H9 (cell line): Measurements from ENCODE around the gene HMOX1. TPM values are rescaled to one million over a fixed set of nuclear protein-coding genes. Genes with fewer than 3 reads are reported as not detected.

Experiments used
- DNase-seq: peaks from one replicate; pipeline ENCODE4 v3.0.0-alpha.2; 2017
- H2AFZ ChIP-seq: one replicate; pipeline ENCODE4 v1.6.1; 2013; ENCODE audit warnings: mild to moderate bottlenecking, low read length, control low read depth, moderate library complexity
- H2AK5ac ChIP-seq: 2 replicates; pipeline ENCODE4 v1.6.1; 2013; ENCODE audit warnings: low read length, control low read depth, mixed read lengths; ENCODE audit not compliant: insufficient read length
- H2BK120ac ChIP-seq: one replicate; pipeline ENCODE4 v1.6.1; 2013; ENCODE audit warnings: low read depth, mild to moderate bottlenecking, low read length, control low read depth, inconsistent platforms; ENCODE audit not compliant: poor library complexity, severe bottlenecking
- H2BK12ac ChIP-seq: 2 replicates; pipeline ENCODE4 v1.6.1; 2013; ENCODE audit warnings: low read length, control low read depth, mixed read lengths, low read depth; ENCODE audit not compliant: insufficient read length
- H2BK15ac ChIP-seq: 2 replicates; pipeline ENCODE4 v1.6.1; 2013; ENCODE audit warnings: low read depth, low read length, control low read depth
- H2BK20ac ChIP-seq: one replicate; pipeline ENCODE4 v1.6.1; 2013; ENCODE audit warnings: low read depth, mild to moderate bottlenecking, low read length, control low read depth, inconsistent platforms; ENCODE audit not compliant: poor library complexity, severe bottlenecking
- H2BK5ac ChIP-seq: 2 replicates; pipeline ENCODE4 v1.6.1; 2013; ENCODE audit warnings: low read length, control low read depth, mixed read lengths; ENCODE audit not compliant: insufficient read length
- H3K14ac ChIP-seq: 2 replicates; pipeline ENCODE4 v1.6.1; 2013; ENCODE audit warnings: low read length, control low read depth; ENCODE audit not compliant: insufficient read depth
- H3K18ac ChIP-seq: 2 replicates; pipeline ENCODE4 v1.6.1; 2013; ENCODE audit warnings: low read depth, mild to moderate bottlenecking, mixed read lengths, low read length, control low read depth; ENCODE audit not compliant: insufficient read length
- H3K23ac ChIP-seq: 2 replicates; pipeline ENCODE4 v1.6.1; 2013; ENCODE audit warnings: low read length, control low read depth, mixed read lengths, low read depth; ENCODE audit not compliant: insufficient read length
- H3K23me2 ChIP-seq: 2 replicates; pipeline ENCODE4 v1.6.1; 2013; ENCODE audit warnings: low read depth, mild to moderate bottlenecking, mixed read lengths, low read length, control low read depth; ENCODE audit not compliant: insufficient read length, poor library complexity, severe bottlenecking
- H3K27ac ChIP-seq: 2 replicates; pipeline ENCODE4 v1.5.1; 2013; ENCODE audit warnings: low read length, control low read depth, mixed read lengths, low read depth; ENCODE audit not compliant: insufficient read length
- H3K27me3 ChIP-seq: 2 replicates; pipeline ENCODE4 v1.6.1; 2013; ENCODE audit warnings: low read length, control low read depth, inconsistent platforms; ENCODE audit not compliant: insufficient read depth
- H3K4ac ChIP-seq: 2 replicates; pipeline ENCODE4 v1.6.1; 2013; ENCODE audit warnings: low read depth, mild to moderate bottlenecking, control low read depth, inconsistent platforms, low read length, moderate library complexity
- H3K4me1 ChIP-seq: 2 replicates; pipeline ENCODE4 v1.6.1; 2013; ENCODE audit warnings: low read length, control low read depth, inconsistent platforms; ENCODE audit not compliant: insufficient read depth
- H3K4me2 ChIP-seq: 2 replicates; pipeline ENCODE4 v1.6.1; 2013; ENCODE audit warnings: low read length, control low read depth, mixed read lengths; ENCODE audit not compliant: insufficient read length, insufficient read depth
- H3K56ac ChIP-seq: 2 replicates; pipeline ENCODE4 v1.6.1; 2013; ENCODE audit warnings: low read depth, mild to moderate bottlenecking, mixed read lengths, low read length, control low read depth; ENCODE audit not compliant: insufficient read length
- H3K79me1 ChIP-seq: 2 replicates; pipeline ENCODE4 v1.6.1; 2013; ENCODE audit warnings: low read depth, mild to moderate bottlenecking, moderate library complexity, low read length, control low read depth, inconsistent platforms; ENCODE audit not compliant: insufficient read depth, poor library complexity, severe bottlenecking
- H3K79me2 ChIP-seq: 2 replicates; pipeline ENCODE4 v1.6.1; 2013; ENCODE audit warnings: low read length, control low read depth, inconsistent platforms; ENCODE audit not compliant: insufficient read depth
- H3K9ac ChIP-seq: 2 replicates; pipeline ENCODE4 v1.6.1; 2013; ENCODE audit warnings: low read length, control low read depth, mixed read lengths; ENCODE audit not compliant: insufficient read length; ENCODE audit errors: extremely low read depth
- H3K9me3 ChIP-seq: one replicate; pipeline ENCODE4 v1.6.1; 2013; ENCODE audit warnings: low read depth, low read length, inconsistent platforms; ENCODE audit not compliant: control insufficient read depth
- H3T11ph ChIP-seq: one replicate; pipeline ENCODE4 v1.6.1; 2013; ENCODE audit warnings: mild to moderate bottlenecking, low read length, control low read depth, inconsistent platforms
- H4K20me1 ChIP-seq: one replicate; pipeline ENCODE4 v1.6.1; 2013; ENCODE audit not compliant: control insufficient read depth, insufficient read length, insufficient read depth
- H4K5ac ChIP-seq: 2 replicates; pipeline ENCODE4 v1.6.1; 2013; ENCODE audit warnings: low read depth, mild to moderate bottlenecking, mixed read lengths, low read length, control low read depth; ENCODE audit not compliant: insufficient read length
- H4K8ac ChIP-seq: replicated peaks from 2 replicates; pipeline ENCODE4 v1.6.1; 2013; ENCODE audit warnings: low read length, control low read depth, mixed read lengths, low read depth; ENCODE audit not compliant: insufficient read length
- H4K91ac ChIP-seq: 2 replicates; pipeline ENCODE4 v1.6.1; 2013; ENCODE audit warnings: low read depth, mild to moderate bottlenecking, moderate library complexity, mixed read lengths, low read length, control low read depth; ENCODE audit not compliant: insufficient read length
- H3K27ac Mint-ChIP-seq, 3 experiments: 2 replicates in 2 of 3; 3 replicates in 1 of 3; pipeline ENCODE4 v1.8.0; 2020 to 2021; ENCODE audit warnings: mixed read lengths in 3 of 3, mild to moderate bottlenecking in 1 of 3, moderate library complexity in 1 of 3
- H3K27me3 Mint-ChIP-seq: 2 replicates; pipeline ENCODE4 v1.8.0; 2021; ENCODE audit warnings: low read depth, mild to moderate bottlenecking, moderate library complexity, mixed read lengths
- H3K36me3 Mint-ChIP-seq, 3 experiments: 2 replicates in 2 of 3; 3 replicates in 1 of 3; pipeline ENCODE4 v1.8.0; 2020 to 2021; ENCODE audit warnings: low read depth in 3 of 3, mixed read lengths in 3 of 3; ENCODE audit not compliant: insufficient read depth in 1 of 3
- H3K4me1 Mint-ChIP-seq, 2 experiments: 2 replicates each; pipeline ENCODE4 v1.8.0; 2020; ENCODE audit warnings: mixed read lengths in 2 of 2
- H3K4me3 Mint-ChIP-seq, 2 experiments: 2 replicates in 1 of 2; 3 replicates in 1 of 2; pipeline ENCODE4 v1.8.0; 2020 to 2021; ENCODE audit warnings: mild to moderate bottlenecking in 2 of 2, mixed read lengths in 2 of 2, moderate library complexity in 1 of 2
- H3K9me3 Mint-ChIP-seq, 2 experiments: 2 replicates in 1 of 2; 3 replicates in 1 of 2; pipeline ENCODE4 v1.8.0; 2020; ENCODE audit warnings: mild to moderate bottlenecking in 2 of 2, mixed read lengths in 2 of 2, moderate library complexity in 1 of 2
- CTCF ChIP-seq: fragments of 200-600 bp; sonication (generic); conservative IDR thresholded peaks from 3 replicates; pipeline ENCODE4 v1.8.0; 2021; ENCODE audit warnings: antibody characterized with exemption, mild to moderate bottlenecking
- WGBS: extraction: QIAGEN DNeasy Blood & Tissue Kit; methylation state at CpG from one replicate; pipeline ENCODE4 v1.1.7; 2013; ENCODE audit warnings: missing lambda C conversion rate, low lambda C conversion rate, mixed read lengths; ENCODE audit not compliant: insufficient read length; ENCODE audit errors: extremely low coverage; 5-methylcytosine and 5-hydroxymethylcytosine counted together
- total RNA-seq: library from RNA; stranded (reverse); gene quantifications from 2 replicates; pipeline ENCODE4 v1.2.1, GENCODE V29; 2021

The HMOX1 gene
- total RNA-seq, 1 experiment from 2014 or later = 22.7 TPM

GRCh38 chr22:35346596-35347220, 34.2 kb upstream of the HMOX1 start:
- no peak overlapping the region for H2BK120ac ChIP-seq
- no peak overlapping the region for H3K4ac ChIP-seq
- no peak overlapping the region for H2BK5ac ChIP-seq
- WGBS = no CpG with 5 or more reads among the region's 19 CpGs
- no peak overlapping the region for H2BK15ac ChIP-seq
- no peak overlapping the region for H2BK12ac ChIP-seq
- H3K27me3 Mint-ChIP-seq = peaks cover 8% of the 10 kb centered on the region
- H2AK5ac ChIP-seq = no peak overlapping the region
- no peaks in the 10 kb centered on the region; the same call in 1 of the 2 replicates for H3K79me2 ChIP-seq
- H3K18ac ChIP-seq = no peak overlapping the region
- H3K36me3 Mint-ChIP-seq = no peaks in the 10 kb centered on the region; a peak in 3 of 7 replicates
- H3T11ph ChIP-seq = no peak overlapping the region
- no peak overlapping the region for H3K4me2 ChIP-seq
- no peak overlapping the region for H4K8ac ChIP-seq
- no peak overlapping the region for H3K23ac ChIP-seq
- no peaks in the 10 kb centered on the region for H3K27me3 ChIP-seq
- peaks cover 9 to 19% of the 10 kb centered on the region in 2 experiments; a peak in 3 of 4 replicates for H3K4me1 Mint-ChIP-seq
- H3K79me1 ChIP-seq = no peaks in the 10 kb centered on the region
- no peak overlapping the region for H2BK20ac ChIP-seq
- no peak overlapping the region for H3K56ac ChIP-seq
- no peak overlapping the region for H2AFZ ChIP-seq
- no peak overlapping the region for H3K9ac ChIP-seq
- no peaks in the 10 kb centered on the region for H4K20me1 ChIP-seq
- no peaks in the 10 kb centered on the region for H3K9me3 Mint-ChIP-seq
- no peak for TF ChIP-seq CTCF
- no peaks in the 10 kb centered on the region for H3K4me1 ChIP-seq
- no peak overlapping the region for H3K27ac ChIP-seq
- peaks cover 7% of the 10 kb centered on the region for H3K23me2 ChIP-seq
- H3K27ac Mint-ChIP-seq = no peak overlapping the region
- no peak overlapping the region for H4K91ac ChIP-seq
- H3K14ac ChIP-seq = no peak overlapping the region
- H4K5ac ChIP-seq = no peak overlapping the region
- no peak overlapping the region for H3K4me3 Mint-ChIP-seq
- no peak for DNase-seq
- H3K9me3 ChIP-seq = no peaks in the 10 kb centered on the region
